Kidney capillary endothelial cell (primary cell): Measurements from ENCODE around the gene RGS3.

Experiments
- DNase-seq: peaks from one replicate; pipeline ENCODE4 v3.0.0-alpha.2; 2018; ENCODE audit warnings: low spot score

RGS3 gene

GRCh38 chr9:113465599-113466140 lies 2.1 kb downstream of the RGS3 start:
- DNase-seq = no peak

DNA sequence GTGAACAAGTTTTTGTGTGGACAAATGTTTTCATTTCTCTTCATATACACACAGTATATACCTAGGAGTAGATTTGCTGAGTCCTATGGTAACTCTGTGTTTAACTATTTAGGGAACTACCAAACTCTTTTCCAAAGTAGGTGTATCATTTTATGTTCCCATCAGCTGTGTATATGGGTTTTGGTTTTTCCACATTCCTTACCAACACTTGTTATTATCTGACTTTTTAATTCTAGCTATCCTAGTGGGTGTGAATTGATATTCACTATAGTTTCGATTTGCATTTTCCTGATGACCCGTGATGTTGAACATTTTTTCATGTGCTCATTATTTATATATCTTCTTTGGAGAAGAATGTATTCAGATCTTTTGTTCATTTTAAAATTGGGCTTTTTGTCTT lies 3.7 kb downstream of the RGS3 start:
- no peak for DNase-seq

DNA sequence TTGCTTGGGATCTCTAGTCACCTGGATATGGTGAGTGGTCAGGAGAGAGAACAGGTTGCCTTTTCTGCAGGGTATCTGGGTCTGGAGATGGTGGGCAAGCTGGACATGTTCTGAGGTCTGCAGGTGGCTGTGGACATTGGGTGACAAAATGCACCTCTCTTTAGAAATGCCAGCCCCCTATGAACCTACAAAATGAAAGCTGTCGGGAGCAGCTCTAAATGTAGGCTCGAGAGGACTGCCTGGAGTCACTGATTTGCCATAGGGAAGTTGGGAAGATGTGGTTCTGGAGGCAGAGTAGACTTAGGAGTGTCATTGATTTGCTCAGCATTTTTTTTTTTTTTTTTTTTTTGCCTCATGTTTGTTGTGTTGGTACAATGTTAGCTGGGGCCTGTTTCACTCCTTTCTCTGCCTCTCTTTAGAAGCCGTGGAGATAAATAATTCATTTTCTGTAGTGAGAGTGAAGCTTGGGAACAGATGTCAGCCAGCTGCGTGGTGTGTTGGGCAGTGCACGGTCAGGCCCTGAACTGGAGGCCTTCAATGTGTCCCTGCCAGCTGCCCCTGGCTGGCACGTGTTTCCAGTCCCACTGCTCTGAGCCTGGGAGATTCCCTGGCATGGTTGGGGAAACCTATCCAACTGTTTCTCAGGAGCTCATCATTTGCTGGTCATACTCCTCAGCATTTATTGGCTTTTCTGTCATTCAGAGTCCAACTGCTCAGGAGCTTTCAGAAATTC lies 5.4 kb downstream of the RGS3 start:
- DNase-seq = no peak

GRCh38 chr9:113471143-113471542 lies 7.6 kb downstream of the RGS3 start:
- DNase-seq = no peak

DNA sequence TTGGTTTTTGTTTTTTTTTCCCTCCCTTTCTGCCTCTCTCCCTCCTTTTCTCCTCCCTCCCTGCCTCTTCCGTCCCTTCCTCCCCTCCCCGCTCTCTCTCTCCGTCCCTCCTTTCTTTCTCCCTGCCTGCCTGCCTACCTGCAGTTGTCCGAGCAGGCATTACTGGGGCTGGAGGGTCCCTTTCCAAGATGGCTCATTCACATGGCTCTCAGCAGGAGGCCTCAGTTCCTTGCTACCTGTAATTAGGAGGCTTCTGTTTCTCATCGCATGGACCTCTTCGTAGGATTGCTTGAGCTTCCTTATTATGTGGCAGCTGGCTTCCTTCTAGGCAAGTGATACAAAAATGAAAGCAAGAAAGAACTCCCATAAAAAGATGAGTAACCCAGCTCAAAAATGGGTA lies 8.0 kb downstream of the RGS3 start:
- no peak for DNase-seq

- no peak for DNase-seq
These were observed 8.7 kb downstream of the RGS3 start for GRCh38 chr9:113472199-113472598.

GRCh38 chr9:113474360-113475028 lies 11.0 kb downstream of the RGS3 start:
- no peak for DNase-seq

- no peak for DNase-seq
These were observed 11.5 kb downstream of the RGS3 start for GRCh38 chr9:113475031-113475430.

- no peak for DNase-seq
These were observed 12.5 kb downstream of the RGS3 start for GRCh38 chr9:113475992-113476391.

DNA sequence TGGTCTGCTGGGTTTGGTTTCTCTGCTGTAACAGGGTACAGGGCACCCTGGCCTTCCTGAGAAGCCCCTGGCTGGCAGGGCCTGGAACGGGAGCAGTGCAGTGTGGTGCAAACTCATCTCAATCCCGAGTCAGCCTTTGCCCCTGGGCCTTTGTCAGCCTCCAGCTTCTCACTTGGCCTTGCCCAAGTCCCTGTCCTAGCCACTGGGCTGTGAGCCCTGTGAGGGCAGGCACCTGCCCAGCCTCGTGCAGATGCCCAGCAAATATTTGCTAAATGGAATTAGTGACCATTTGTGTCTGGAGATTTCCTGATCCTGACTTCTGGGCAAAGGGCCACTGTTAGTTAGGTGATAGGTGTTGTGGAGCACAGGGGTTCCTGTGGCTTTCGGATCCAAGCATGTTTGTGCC lies 13.0 kb downstream of the RGS3 start:
- no peak for DNase-seq

DNA sequence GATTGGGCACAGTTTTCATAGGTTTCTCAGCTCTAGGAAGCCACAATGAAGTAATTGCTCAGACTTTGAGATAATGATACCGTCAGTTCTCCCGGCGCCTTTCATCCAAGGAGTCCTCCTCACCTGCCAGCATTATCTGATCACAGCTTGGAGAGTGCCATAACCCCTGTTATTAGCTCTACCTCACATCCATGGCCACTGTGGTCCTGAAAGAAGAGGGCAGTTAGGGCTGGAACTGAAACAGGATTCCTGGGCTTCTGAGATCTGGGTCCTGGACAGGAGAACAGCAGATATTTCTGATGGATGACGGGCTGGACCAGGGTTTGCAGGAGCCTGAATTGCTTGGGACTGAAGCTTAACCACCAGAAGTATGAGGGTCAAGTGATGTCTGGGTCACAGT lies 13.5 kb downstream of the RGS3 start:
- no peak for DNase-seq

- no peak for DNase-seq
These were observed 14.1 kb downstream of the RGS3 start for GRCh38 chr9:113477661-113478060.

DNA sequence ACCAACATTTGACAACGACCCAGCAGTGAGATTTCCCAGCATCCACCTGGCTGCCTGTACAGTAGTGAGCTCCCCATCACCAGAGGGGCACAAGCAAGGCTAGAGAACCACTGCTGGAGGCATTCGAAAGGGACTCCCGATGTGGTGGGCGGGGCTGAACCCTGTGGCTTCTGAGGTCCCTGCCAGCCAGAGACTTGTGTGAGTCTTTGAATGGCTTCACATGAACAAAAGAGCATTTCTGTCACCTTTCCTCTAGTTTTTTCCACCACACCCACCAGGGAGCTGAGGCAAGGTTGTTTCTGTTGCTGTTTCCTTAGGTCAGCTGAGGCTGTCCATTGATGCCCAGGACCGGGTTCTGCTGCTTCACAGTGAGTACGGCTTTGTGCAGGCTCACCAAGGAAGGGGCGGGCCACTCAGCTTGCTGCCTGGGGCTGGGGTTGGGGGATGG lies 15.7 kb downstream of the RGS3 start:
- no peak for DNase-seq

DNA sequence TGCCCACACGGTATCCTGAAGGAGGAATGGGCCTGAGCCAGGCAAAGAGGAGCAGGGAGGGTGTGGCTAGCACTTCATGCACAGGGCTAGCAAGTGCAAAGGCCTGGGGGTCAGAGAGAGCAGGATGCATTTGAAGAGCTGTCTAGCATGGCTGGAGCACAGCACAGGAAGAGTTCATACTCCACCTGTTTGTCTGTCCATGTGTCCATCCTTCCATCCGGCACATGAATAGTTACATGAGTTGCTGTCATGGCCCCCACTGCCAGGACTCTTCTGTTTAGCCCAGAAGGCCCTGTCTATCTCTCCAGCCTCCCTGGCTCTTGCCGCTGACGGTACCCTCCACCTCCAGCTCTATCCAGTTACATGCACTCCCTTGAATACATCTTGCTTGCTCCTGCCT lies 17.1 kb downstream of the RGS3 start:
- DNase-seq = no peak

GRCh38 chr9:113481176-113481787 lies 17.8 kb downstream of the RGS3 start:
- no peak for DNase-seq

DNA sequence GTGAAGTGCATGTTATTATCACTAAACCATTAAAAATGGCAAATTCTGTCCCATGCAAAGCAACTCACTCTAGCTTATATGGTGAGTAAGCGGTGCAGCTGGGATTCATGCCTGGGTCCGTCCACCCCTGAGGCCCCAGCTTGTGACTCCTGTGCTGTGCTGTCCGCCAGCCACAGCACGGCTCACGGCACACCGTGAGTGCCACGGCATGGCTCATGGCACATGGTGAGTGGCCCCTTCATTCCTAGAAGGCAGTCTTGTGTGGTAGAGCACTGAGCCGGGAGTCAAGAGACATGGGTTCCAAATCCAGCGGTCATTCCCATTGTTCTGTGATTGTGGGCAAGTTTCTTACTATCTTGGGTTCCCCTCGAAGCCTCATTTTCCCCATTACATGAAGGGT lies 18.8 kb downstream of the RGS3 start:
- DNase-seq = no peak

GRCh38 chr9:113482991-113483675 lies 19.6 kb downstream of the RGS3 start:
- DNase-seq = no peak

DNA sequence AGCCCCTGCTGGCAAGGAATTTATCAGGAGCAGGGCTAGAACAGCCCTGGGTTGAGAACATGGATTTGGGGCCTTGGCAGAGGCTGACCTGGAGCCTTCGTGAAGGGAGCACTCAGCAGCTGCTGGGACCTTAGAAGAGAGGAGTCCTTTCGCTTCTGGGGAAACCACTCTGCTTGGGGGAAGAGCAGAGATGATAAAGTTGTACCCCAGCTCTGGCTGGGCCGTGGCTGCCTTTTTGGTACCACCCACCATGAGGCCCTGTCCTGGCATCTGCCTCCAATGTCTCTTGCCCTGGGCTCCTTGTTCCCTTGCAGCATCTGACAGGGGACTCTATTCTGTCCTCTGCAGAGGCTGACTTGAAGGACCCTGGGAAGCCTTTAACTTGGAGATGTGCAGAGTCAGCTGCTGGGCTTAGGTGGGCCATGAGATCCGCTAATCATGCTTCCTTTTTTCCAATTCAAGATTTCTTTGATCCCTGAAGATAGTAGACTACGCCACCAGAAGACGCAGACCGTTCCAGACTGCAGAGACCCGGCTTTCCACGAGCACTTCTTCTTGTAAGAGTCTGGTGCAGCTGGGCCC lies 20.2 kb downstream of the RGS3 start:
- DNase-seq = no peak

DNA sequence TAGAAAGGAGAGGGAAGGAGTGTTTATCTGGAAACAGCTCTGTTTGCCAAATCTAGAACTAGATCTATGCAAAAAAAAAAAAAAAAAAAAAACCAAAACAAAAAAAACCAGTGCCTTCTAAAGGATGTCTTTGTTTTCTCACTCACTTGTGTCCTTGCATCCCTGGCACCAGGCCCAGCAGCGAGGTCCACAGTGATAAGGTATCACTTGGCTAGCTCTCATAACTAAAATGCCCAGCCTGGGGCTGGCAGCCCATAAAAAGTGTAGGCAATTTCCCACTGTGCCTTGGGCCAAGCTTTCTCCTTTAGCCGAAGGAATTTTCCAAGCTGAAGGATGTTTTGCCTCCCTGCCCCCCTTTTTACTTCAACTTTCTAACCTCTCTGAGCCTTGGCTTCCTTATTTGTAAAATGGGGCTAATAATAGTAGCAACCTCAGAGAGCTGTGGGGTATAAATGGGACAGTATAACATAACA lies 20.8 kb downstream of the RGS3 start:
- DNase-seq = no peak

DNA sequence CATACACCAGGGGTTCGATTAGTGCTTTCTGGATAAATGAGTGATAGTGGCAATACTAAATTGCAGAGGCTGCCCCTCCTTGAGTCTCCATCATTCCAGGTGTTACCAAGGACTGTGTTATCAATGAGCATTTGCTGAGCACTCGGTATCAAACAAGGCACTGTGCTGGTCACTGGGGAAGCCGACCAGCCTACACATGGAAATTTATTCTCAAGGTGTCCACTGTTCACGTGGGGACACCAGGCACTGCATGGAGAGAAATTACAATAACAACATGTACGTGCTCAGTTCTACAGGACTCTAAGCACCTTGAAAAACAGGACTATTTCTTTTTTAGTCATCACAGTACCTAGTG lies 22.2 kb downstream of the RGS3 start:
- DNase-seq = no peak

DNA sequence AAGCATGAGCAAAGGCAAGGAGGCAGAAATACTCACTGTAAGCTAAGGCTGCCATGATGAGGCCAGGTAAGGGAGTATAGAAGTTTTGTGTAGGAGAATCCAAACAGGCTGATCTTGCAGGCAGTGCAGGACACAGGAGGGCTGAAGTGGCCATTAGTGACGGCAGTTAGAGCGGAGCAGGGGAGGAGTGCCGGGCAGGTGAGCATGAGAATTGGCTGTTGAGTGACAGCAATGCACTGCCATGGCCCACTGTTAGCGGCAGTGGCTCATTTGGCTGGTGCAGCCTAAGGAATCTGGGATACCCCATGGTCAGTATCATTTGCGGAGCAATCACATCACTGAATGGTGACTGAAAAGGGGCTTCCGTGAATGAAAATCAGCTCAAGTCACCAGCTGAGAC lies 22.8 kb downstream of the RGS3 start:
- no peak for DNase-seq

- no peak for DNase-seq
These were observed 24.5 kb downstream of the RGS3 start for GRCh38 chr9:113488071-113488470.
